PFSK-1 (cell line): ENCODE results near the gene FIBIN.

Experiments
- POLR2AphosphoS5 ChIP-seq: IDR thresholded peaks from 2 replicates; pipeline ENCODE4 v1.6.1; 2012; ENCODE audit warnings: low read depth, mild to moderate bottlenecking, control low read depth, low read length, moderate library complexity
- REST ChIP-seq, 2 experiments: IDR thresholded peaks; 2 replicates each; pipeline versions ENCODE4 v1.6.1 to v1.8.0; 2011 to 2012; ENCODE audit warnings: low read depth in 2 of 2, low read length in 2 of 2, control low read depth in 1 of 2, inconsistent platforms in 1 of 2, mild to moderate bottlenecking in 1 of 2, moderate library complexity in 1 of 2; ENCODE audit not compliant: insufficient read depth in 1 of 2
- TAF1 ChIP-seq: IDR thresholded peaks from 2 replicates; pipeline ENCODE4 v1.6.1; 2012; ENCODE audit warnings: low read length, control low read depth, borderline replicate concordance; ENCODE audit not compliant: insufficient read depth

DNA sequence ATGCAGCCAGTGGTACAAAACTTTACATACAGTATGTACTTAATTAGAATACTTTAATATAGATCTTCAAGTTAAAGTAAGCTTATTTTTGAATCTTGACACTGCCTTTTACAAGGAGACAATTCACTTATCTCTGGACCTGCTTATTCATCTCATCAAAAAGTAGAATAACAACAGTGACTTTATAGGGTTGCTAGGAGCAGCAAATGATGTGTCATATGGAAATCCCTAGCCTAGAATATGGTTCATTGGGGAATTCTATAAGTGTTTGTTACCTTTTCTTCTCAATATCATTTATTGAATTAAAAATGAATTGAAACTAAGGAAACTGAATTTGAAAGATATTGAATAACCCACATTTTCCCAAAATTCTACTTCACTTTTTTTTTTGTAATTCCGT lies 45.0 kb upstream of the FIBIN start:
- TF ChIP-seq POLR2AphosphoS5, result no peak
- no peak for TF ChIP-seq REST (IDR thresholded peaks at IDR 0.05; ENCODE audit: insufficient read depth in 1 of 2, low read depth in 2 of 2, low read length in 2 of 2)
- TF ChIP-seq TAF1, result no peak
